ENCODE data around the gene MEDAG.
"Not testable (repeated sequence)": the region's sequence is repeated elsewhere in the genome, so short reads cannot be mapped to it uniquely, and the experiment has no call there.

Gene MEDAG

DNA sequence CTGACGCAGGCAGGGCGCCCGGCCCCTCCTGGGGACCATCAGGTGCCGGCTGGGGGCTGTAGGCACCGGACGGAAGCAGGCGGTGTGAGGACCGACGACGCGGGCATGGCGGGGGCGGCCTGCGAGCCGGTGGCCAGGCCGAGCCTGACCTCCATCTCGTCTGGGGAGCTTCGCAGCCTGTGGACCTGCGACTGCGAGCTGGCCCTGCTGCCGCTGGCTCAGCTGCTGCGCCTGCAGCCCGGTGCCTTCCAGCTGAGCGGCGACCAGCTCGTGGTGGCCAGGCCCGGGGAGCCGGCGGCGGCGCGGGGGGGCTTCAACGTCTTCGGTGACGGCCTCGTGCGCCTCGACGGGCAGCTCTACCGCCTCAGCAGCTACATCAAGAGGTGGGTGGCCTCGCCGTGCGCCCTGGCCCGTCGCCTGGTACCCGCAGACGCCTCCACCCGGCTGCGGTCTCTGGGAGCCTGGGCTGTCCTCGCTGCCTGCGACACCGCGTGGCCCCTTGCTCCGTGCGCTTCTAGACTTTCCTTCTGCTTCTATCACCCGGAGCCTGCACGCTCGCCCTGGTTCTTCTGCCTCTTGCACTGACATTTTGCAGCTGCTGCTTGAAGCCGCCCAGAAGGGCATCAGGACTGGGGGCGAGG, 460 bp downstream of the MEDAG start:
- in situ Hi-C loops (cut with MboI; ENCODE audit: low sequenced_read_pairs), result no loop called here

GRCh38 chr13:30907121-30907861, 1.2 kb downstream of the MEDAG start:
- in situ Hi-C loops (cut with MboI; ENCODE audit: low sequenced_read_pairs), result no loop called here

DNA sequence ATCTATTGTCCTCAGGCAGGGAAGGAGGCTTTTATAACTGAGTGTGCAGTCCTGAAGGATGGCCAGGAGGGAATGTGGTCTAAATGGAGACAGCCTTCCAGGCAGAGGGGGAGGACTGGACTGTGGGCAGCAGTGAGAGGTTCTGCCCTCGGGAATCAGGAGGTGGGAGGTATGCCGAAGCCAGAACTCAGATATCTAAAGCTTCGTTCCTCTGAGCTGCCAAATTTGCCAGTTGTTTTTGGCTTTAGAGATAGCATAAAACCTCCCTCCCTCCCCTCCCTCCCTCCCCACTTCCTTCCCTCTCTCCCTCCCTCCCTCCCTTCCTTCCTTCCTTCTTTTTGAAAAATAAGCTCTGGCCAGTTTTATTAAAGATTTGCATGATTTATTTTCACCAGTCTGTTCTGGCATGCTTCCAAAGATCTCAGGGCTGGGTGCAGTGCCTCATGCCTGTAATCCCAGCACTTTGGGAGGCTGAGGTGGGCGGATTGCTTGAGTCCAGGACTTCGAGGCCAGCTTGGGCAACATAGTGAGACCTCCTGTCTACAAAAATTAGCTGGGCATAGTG, 2.4 kb downstream of the MEDAG start:
- in situ Hi-C loops (cut with MboI; ENCODE audit: low sequenced_read_pairs), result no loop called here

DNA sequence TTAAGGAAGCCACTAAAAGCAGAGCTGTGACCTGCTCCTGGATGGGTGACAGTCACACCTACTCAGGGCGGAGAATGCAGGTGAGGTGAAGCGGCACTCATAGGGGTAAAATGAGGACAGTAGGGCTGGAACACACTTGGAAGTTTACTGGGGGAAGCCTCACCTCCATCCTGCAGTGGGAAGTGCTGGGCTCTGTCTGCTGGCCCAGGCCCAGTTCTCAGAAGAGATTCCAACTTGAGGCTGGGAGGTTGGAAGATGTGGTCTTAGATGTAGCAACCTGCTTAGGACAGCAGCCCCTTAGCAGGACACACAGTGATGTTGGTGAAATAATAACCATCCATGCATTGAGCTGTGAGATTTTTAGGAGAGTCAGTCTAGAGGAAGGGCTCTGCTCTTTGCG, 4.6 kb downstream of the MEDAG start:
- in situ Hi-C loops (cut with MboI; ENCODE audit: low sequenced_read_pairs), result no loop called here

DNA sequence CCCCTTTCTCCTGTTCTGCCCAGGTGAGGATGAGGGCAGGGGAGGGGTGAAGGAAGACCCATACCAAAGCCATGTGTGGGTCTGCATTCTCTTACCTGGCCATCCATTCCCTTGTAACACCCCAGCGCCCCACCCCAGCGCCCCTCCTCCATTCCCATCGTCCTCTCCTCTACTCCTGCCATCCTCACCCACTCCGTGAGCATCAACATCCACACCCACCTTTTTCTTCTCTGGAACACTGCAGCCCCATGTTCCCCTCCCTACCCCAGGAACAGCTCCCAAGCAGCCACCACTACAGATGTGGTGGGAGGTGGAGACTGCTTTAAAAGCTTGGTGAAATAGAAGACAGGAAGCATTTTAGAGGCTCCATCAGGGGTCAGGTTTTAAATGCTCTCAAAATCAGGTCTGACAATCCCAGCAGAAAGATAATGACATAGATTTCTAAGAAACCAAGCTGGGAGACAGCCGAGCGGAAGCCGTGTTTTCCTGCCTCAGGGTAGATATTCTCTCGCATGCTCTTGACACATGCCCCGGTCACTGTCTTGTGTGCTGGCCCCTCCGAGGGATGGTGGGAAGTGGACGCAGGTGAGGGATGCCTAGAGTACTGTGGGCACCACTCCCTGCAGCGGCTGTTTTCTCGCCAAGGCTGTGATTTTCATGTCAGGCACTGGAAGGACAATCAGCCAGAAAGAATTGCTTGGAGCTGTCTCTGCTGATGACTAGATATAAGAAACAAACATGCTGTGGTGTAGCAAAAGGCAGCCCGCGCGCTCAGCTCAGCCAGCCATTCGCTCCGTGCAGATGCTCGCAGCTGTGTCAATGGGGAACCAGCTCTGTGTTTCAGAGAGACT, 9.8 kb downstream of the MEDAG start:
- in situ Hi-C loops (cut with MboI; ENCODE audit: low sequenced_read_pairs), result no loop called here

DNA sequence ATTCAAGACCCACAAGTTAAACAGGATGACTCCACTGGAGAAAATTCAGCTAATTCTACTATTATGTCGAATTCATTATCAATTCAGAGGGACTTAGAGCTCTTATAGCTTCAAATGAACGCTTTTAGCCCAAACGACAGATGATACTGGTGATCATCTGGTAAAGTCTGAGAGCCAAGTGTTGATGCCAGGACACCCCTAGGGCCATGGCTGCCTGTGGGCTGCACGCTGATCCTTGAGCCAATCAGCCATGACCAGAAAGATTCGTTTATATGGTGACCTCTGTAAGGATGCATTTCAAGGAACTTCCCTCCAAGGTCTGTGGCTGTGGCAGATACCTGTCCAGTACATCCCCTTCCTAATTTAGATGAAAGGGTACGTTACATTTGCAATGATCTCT, 10.9 kb downstream of the MEDAG start:
- in situ Hi-C loops (cut with MboI; ENCODE audit: low sequenced_read_pairs), result no loop called here

GRCh38 chr13:30918662-30919405, 12.8 kb downstream of the MEDAG start:
- in situ Hi-C loops (cut with MboI; ENCODE audit: low sequenced_read_pairs), result no loop called here

GRCh38 chr13:30920162-30920909, 14.3 kb downstream of the MEDAG start:
- in situ Hi-C loops (cut with MboI; ENCODE audit: low sequenced_read_pairs), result no loop called here

- in situ Hi-C loops (cut with MboI; ENCODE audit: low sequenced_read_pairs), result no loop called here
Observed at GRCh38 chr13:30923418-30923817, 17.3 kb downstream of the MEDAG start.

GRCh38 chr13:30924721-30925120, 18.6 kb downstream of the MEDAG start:
- in situ Hi-C loops (cut with MboI; ENCODE audit: low sequenced_read_pairs), result no loop called here

- in situ Hi-C loops (cut with MboI; ENCODE audit: low sequenced_read_pairs), result no loop called here
Observed at GRCh38 chr13:30925429-30925828, 19.4 kb downstream of the MEDAG start.

DNA sequence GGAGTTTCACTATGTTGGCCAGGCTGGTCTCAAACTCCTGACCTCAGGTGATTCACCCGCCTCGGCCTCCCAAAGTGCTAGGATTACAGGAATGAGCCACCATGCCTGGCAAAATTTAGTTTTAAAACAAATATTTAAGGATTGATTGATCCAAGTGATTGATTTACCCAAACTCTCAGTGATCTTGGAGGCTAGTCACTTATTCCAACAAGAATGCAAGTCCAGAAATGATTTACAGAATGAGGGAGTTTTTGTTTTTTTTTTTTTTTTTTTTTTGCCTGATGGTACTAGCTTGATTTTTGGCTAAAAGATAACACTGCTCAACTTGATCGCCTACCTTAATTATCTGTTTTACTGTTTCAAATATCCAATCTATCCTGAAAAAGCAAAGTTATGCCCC, 20.7 kb downstream of the MEDAG start:
- in situ Hi-C loops (cut with MboI; ENCODE audit: low sequenced_read_pairs), result no loop called here

DNA sequence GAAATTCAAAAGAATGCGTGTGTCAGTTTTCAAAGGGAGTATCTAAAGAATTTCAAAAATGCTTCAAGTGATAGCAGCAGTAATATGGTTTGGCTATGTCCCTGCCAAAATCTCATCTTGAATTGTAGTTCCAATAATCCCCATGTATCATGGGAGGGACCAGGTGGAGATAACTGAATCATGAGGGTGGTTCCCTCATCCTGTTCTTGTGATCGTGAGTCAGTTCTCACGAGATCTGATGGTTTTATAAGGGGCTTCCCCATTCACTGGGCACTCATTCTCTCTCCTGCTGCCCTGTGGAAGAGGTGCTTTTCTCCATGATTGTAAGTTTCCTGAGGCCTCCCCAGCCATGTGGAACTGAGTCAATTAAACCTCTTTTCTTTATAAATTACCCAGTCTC, 21.1 kb downstream of the MEDAG start:
- in situ Hi-C loops (cut with MboI; ENCODE audit: low sequenced_read_pairs), result not testable (repeated sequence)

DNA sequence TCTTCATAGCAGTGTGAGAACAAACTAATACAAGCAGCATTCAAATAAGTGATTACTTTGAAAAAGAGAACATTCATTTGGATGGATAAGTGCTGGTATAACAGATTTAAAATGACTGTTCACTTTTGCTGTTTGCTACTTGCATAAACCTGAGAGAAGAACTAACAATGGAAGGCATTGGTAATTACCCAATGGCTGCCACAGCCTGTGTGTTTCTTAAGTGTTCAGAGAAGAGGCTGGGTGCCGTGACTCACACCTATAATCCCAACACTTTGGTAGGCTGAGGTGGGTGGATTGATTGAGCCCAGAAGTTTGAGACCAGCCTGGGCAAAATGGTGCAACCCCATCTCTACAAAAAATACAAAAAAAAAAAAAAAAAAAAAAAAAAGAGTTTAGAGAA, 21.5 kb downstream of the MEDAG start:
- in situ Hi-C loops (cut with MboI; ENCODE audit: low sequenced_read_pairs), result no loop called here

DNA sequence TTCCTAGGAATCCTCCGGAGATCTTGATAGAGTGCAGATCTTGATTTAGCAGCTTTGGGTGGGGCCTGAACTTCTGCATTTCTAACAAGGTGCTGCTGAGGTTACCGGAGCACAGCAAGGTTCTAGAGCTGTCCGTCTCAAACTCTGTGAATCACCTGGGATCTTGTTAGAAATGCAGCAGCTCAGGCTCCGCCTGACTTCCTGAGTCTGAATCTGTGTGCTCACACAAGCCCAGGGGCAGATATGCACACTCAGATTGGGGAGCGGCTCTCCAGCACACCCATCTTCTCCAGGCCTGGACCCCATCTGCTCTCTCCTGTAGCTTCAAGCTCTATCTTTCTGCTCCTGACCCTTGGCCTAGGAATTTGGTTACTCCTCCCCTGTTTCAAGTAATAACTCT, 22.9 kb downstream of the MEDAG start:
- in situ Hi-C loops (cut with MboI; ENCODE audit: low sequenced_read_pairs), result no loop called here

GRCh38 chr13:30932481-30933353, 26.6 kb downstream of the MEDAG start, which contains the start of gene TEX26:
TSS of gene TEX26 (plus strand) at chr13:30932656. CDS start at chr13:30932716, 60 bp downstream.
- in situ Hi-C loops (cut with MboI; ENCODE audit: low sequenced_read_pairs), result no loop called here

- in situ Hi-C loops (cut with MboI; ENCODE audit: low sequenced_read_pairs), result no loop called here
Observed at GRCh38 chr13:30933354-30933670, 27.2 kb downstream of the MEDAG start.

DNA sequence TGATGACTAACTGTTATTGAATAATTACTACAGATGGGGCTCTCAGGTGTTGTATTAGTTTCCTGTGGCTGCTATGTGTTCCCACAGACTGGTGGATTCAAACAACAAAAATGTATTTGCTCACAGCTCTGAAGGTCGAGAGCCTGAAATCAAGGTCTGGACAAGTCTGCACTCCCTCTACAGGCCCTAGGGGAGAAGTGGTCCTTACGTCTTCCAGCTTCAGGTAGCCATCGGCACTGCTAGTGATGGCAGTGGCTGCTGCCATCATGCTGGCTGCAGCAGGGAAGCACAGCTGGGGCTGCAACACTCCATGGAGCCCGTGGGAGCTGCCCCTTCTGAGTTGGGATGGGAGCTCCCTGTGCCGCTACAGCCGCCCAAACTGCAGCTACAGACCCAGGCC, 28.3 kb downstream of the MEDAG start:
- in situ Hi-C loops (cut with MboI; ENCODE audit: low sequenced_read_pairs), result no loop called here

DNA sequence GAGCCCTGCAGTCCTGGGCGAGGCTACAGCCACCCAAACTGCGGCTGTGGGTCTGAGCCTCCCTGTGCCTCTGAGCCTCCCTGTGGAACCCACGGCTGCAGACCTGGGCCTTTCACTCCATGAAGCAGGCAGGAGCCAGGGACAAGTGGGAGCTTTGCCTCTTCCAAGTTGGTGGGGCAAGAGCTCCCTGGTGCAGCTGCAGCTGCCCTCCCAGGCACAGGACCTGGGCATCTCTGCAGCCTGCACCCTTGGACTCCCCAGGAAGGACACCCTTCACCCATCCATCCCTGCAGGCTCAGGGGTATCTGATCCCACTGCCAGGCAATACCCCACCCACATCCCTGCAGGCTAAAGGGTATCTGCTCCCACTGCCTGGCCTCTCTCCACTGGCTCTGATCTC, 28.7 kb downstream of the MEDAG start:
- in situ Hi-C loops (cut with MboI; ENCODE audit: low sequenced_read_pairs), result no loop called here

Measured in HL-60/S4 treated with phorbol 12-myristate 13-acetate at 8.2 ng/mL for 4 days and 3 days (cell line).